Activated CD4-positive, alpha-beta T cell treated with anti-CD3 and anti-CD28 coated beads for 1 hour (primary cell): Measurements from ENCODE around the gene RNASE12.
"Not testable (repeated sequence)": the region's sequence is repeated elsewhere in the genome, so short reads cannot be mapped to it uniquely, and the experiment has no call there.

ENCODE experiments used
- DNase-seq: peaks from one replicate; pipeline ENCODE4 v3.0.0-alpha.2; 2020

Gene RNASE12

DNA sequence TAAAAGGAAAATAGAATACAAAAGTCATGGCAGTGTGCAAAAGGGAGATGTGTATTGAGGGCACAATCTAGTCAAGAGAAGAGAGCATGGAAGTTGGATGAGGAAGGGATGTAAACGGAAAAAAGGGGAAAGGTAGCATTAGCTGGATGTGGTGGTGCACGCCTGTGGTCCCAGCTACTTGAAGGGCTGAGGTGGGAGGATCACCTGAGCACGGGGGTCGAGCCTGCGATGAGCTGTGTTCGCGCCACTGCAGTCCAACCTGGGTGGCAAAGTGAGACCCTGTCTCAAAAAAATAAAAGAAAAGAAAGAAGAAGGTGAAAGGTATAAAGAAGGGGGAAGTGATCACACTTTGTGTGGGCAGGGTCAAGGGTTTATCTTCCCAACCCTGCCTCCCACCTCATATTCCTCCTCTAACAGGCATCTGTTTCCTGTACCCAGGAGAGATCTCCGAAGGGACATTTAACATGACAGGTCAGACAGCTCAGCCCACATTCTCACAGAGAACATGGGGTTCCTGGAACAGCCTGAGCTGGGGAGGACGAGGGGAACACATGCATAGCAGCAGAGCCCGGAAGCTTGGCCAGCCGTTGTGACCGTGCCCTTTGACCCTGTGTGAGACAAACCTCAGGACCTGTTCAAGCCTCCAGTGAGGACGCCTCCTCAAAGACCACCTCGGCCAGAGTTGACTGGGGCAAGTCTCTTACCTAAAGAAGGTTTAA, 12.2 kb downstream of the RNASE12 start:
- DNase-seq, result no peak

DNA sequence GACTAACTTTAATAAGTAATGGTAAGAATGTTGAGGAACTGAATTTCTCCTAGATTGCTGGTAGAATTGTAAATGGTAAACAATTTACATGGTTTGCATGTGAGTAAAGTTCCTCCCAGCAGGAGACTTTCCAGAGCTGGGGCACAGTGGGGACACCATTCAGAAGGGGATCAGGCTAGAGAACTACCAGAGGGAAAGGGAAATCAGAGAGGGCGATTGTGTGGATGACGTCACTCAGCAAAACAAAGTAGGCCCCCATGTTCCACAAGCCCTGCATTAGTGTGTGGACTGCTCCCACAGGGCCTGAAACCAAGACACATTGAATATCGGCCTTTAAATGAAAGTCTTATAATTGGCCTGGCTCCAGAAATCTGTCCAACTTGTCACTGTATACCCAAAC, 12.9 kb downstream of the RNASE12 start:
- no peak for DNase-seq

DNA sequence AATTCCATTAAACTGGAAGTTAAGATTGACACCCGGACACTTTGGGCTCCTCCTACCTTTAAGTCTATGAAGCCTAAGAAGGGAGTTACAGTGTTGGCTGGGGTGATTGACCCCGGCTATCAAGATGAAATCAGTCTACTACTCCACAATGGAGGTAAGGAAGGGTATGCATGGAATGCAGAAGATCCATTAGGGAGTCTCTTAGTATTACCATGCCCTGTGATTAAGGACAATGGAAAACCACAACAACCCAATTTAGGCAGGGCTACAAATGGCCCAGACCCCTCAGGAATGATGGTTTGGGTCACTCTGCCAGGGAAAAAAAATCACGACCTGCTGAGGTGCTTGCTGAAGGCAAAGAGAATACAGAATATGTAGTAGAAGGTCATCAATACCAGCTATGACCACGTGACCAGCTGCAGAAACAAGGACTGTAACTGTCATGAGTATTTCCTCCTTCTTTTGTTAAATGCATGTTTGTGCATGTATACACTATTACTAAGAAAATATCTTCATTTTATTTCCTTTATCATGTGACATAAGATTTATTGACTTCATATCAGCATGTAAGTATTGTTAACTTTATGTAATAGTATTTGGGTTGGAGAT, 18.7 kb downstream of the RNASE12 start:
- DNase-seq, result not testable (repeated sequence)

DNA sequence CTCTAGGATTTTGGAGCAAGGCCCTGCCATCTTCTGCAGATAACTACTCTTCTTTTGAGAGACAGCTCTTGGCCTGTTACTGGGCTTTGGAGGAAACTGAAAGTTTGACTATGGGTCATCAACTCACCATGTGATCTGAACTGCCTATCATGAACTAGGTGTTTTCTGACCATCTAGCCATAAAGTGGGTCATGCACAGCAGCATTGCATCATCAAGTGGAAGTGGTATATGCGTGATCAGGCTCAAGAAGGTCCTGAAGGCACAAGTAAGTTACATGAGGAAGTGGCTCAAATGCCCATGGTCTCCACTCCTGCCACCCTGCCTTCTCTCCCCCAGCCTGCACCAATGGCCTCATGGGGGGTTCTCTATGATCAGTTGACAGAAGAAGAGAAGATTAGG, 20.5 kb downstream of the RNASE12 start:
- not testable (repeated sequence) for DNase-seq

DNA sequence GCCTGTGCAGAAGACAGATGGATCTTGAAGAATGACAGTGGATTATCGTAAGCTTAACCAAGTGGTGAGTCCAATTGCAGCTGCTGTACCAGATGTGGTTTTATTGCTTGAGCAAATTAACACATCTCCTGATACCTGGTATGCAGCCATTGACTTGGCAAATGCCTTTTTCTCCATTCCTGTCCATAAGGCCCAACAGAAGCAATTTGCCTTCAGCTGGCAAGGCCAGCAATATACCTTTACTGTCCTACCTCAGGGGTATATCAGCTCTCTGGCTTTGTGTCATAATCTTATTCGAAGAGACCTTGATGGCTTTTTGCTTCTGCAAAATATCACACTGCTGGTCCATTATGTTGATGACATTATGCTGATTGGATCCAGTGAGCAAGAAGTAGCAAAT, 21.3 kb downstream of the RNASE12 start:
- DNase-seq, result not testable (repeated sequence)

DNA sequence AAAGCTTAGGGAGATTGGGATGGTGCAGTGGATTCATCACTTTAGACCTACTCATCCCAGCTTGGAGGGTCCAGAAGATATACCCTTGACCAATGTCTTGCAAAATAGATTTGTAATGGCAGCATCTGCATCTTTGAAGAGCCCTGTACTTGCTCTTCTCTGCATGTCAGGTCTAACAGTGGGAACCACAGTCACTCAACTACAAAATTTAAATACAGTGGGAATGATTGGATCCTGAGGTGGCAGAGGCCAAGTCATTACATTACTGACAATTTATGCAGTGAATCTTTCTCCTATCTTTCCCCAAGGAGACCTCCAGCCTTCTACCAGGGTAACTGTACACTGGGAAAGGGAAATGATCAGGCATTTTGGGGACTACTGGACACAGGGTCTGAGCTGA, 22.1 kb downstream of the RNASE12 start:
- DNase-seq, result no peak

DNA sequence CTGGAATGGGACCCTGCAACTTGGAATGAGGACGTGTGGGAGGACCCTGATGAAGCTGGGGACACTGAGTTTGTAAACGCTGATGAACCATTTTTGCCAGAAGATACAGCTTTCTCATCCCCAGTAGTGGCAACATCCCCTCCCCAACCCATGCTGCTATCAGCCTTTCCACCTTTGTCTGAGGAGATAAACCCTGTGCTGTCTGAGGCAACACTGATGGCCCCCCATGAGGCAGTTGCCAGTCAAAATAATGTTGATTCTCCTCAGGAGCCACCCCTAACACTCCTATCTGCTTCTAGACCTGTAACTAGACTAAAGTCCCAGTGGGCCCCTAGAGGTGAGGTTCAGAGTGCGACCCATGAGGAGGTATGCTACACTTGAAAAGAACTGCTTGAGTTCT, 22.8 kb downstream of the RNASE12 start:
- no peak for DNase-seq

DNA sequence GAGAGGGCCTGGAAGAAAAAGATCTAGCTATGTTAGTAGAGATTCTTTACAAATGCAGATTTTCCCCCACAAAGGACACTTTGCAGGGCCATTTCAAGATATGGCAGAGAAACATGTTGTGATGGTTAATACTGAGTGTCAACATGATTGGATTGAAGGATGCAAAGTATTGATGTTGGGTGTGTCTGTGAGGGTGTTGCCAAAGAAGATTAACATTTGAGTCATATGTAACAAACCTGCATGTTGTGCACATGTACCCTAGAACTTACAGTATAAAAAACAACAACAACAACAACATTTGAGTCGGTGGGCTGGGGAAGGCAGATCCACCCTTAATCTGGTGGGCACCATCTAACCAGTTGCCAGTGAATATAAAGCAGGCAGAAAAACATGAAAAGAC, 24.0 kb downstream of the RNASE12 start:
- not testable (repeated sequence) for DNase-seq

DNA sequence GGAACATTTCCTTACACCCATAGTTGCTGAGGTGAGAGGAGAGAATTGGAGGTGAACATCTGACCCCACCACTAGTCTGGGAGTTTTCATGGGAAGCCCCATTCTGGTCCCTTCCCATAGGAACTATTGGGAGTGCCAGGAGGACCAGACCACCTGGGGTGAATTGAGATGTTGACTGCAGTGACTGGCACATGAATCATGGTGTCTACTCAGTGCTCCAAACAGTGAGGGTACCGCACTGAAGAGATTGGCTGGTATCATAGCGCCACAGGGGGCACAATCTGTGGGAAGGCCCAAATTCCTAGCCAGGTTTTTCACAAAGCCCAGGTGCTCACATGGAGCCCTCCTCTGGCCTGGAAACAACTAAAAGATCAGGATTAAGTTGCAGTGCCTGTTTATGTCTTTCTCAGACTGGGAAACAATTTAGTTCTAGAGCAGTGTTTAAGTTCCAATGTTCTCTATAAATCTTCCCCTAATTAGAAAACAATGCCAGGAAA, 26.6 kb downstream of the RNASE12 start:
- DNase-seq, result no peak

DNA sequence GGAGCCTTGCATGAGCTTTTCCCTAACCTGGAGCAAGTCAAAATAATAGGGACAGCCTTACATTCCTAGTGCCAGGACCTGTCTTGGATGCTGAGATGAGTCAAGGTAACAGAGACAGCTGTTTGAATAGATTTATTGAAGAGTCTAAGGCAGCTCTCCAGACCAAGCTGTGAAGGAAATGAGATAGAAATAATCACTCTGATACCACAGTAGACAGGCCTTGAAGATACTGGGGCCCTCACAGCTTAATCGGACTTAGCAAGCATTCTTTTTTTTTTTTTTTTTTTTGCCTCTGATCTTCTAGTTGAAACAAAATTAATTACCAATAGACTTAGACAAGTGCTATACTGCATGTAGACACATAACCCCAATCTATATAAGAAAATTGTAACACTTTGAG, 27.2 kb downstream of the RNASE12 start:
- no peak for DNase-seq

DNA sequence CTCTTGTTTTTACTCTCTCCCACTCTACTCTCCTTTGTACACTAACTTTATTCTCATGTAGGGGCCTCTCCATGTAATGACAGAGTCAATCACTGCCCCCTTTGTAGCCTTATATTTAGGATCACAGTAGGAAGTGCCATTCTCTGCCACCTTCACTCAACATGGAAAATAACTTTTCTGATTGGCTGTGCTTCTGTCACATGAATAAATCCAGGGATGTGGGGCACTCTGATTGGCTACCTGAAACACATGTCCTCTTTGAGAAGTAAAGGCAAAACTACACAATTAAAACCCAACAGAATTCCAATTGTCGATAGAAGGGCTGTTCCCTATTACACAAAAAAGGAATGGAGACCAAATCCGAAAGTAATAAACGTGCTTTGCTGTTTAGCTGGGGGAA, 30.2 kb downstream of the RNASE12 start, which contains the start of gene RNASE9:
TSS of gene RNASE9 (minus strand) at position 87 of the 400 bp plus-strand sequence.
- DNase-seq, result no peak

DNA sequence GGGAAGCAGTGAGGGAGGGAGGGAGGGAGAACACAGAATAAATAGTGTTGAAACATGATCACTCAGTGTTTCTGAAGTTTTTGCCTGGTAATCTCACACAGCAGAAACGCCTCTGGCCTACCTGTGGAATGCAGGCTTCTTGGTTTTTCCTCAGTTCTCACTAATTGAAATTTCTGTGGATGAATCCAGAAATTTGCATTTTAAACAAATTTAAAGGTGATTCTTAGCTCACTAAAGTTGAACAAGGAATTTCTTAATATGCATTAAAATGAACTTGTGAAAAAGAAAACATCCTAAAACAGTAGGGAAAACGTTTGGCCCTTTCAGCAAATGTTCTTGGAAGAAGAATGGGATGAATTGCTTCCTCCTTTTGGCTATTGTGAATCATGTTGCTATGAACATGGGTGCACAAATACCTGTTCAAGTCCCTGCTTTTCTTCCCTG, 31.7 kb downstream of the RNASE12 start:
- no peak for DNase-seq

DNA sequence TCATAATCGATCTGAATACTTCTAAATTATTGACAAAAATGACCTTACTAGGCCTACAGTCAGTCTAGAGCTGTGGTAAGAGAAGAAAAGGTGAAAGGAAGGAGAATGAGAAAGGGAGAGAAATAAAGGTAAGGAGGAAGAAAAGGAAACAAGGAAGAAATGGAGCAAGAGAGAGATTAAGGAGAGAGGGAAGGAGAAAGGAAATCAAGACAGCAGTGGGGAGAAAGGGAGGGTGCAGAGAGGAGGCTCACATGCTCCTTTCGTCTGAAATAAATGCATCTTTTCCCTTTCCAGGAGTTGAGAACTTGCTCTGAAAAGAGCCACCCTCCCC, 34.0 kb downstream of the RNASE12 start:
- no peak for DNase-seq

DNA sequence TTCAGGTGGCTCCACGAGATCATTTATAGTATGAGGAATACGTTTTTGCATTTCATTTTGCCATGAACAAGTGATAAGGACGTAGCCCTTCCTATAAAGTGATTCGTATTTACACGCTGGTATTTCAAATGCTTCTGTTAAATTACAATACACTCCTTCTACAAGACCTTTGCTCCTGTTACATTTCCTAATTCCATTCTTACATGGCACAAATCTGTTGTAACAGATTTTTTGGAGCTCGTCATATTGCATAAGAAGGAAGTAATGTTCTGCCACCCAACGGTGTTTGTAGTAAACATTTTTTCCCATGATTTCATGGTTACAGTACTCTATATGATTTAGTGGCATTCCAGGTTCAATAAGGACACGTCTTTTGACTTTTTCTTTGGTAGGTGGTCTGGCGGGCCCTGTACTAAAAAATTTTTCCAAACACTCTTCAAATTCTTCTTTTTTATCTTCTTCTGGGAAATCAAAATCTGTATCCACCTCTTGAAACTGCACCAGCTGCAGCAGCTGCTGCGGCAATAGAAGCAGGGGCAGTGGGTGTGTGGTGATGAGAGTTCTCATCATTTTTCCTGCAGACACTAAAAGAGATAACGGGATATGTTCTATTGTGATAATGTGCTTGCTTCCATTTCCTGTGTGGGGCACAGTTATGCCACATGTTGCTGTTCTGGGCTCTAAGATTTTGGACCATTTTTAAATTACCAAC, 34.5 kb downstream of the RNASE12 start:
- no peak for DNase-seq

DNA sequence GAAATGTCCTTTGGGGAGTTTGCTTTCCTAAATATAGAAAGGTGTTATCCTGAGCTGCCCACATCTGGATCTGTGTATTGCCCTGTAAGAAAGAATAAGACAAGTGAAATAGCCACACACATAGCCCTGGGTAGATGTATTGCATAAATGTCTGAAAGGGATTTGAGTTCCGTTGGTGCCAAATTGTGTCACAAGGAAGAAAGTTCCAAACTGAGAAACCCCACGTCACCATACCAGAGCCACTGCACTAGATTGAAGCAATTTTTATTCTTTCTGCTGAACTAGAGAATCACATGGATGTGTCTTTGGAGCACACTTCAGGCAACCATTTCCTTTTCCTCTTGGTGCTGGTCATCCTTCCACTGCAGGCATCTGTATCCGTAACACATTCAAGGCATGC, 35.3 kb downstream of the RNASE12 start:
- no peak for DNase-seq

DNA sequence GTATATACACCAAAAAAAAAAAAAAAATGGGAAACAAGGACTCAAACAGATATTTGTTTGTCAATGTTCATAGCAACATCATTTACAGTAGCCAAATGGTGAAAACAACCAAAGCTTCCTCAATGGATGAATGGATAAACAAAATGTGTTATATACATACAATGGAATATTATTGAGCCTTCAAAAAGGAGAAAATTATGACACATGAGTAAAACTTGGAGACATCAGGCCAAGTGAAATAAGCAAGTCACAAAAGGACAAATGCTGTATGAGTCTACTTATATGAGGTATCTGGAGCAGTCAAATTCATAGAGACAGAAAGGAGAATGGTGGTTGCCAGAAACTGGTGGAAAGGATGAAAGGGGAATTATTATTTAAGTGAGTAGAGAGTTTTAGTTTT, 38.2 kb downstream of the RNASE12 start:
- DNase-seq, result no peak

DNA sequence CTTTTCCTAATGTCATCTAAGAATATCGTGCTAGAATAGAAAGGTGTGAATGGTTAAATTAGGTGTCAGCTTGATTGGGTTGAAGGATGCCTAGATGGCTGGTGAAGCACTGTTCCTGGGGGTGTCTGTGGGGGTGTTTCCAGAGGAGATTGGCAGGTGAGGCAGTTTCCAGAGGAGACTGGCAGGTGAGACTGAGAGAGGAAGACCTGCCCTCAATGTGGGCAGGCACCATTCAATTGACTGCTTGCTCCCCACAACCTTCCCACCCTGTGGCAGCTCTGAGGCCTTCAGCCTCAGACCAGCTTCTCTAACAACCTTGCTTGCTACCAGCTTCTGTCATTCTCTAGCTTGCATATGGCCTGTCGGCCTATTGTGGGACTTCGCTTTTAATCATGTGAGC, 39.6 kb downstream of the RNASE12 start:
- no peak for DNase-seq

DNA sequence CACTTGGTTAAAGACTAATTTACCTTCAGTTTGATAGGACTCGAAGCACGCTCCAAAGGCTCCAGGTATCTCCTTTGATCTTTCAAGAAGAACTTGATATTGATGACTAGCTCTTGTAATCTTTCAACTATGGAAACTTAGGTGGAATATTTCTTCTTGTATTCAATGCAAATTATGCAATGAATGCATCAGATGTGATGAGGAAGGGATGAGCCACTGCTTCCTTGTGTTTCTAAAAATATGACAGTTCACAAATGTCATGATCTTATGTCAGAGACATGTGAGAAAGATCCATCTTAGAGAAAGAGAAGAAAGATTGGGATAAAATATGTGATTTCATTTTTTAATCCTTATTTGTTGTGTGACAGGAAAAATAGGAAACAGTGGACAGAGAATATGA, 40.2 kb downstream of the RNASE12 start:
- DNase-seq, result no peak

DNA sequence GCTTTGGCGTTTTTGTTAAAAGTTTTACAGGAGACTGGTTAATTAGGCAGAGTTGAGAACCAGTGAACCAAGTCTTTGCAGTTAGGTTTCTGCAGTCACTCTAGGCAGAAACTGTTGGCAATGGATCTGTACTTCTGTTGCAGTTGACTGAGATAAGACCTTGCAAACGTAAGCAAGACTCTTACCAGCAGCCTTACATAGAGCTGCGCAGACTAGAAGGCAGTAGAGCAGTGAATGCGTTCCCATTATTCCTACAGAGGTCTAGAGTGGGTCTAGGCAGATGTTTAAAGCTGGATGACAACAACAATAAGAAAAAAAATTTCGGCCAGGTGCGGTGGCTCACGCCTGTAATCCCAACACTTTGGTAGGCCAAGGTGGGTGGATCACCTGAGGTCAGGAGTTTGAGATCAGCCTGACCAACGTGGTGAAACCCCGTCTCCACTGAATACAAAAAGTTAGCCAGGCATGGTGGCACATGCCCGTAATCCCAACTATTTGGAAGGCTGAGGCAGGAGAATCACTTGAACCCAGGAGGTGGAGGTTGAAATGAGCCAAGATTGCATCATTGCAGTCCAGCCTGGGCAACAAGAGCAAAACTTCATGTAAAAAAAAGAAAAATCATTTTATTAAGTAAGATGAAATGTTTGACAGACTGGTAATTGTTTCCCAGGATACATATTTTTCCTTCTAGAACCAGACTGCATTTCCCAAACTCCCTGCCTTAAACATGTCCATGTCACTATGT, 42.6 kb downstream of the RNASE12 start:
- DNase-seq, result no peak

DNA sequence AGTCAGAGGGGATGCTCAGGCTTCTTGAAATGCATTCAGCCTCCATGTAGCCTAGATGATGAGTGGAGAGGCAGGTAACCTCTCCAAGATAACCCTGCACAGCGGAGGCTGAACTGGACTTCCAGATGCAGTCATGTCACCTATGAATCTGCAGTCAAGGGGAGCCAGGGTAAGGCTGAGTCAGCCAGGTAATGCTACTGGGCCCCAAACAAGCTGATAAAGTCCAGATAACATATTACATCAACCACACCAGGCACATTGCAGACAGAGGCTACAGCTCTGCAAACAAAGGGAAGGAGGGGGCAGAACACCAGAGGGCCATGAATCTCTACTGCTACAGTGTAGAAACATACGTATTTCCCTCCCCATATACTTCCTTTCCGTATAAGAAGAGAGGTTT, 44.3 kb downstream of the RNASE12 start:
- DNase-seq, result no peak
